IPS DF 6.9 (cell line): ENCODE data around the gene PAQR4.
A peak's percentile ranks its signal among the peaks of the same experiment; 100 is the strongest.

Experiments used
- DNase-seq: peaks from one replicate; pipeline ENCODE4 v3.0.0-alpha.2; 2013; ENCODE audit warnings: low read depth, low spot score
- H3K27ac ChIP-seq: one replicate; pipeline ENCODE4 v1.5.1; 2013; ENCODE audit warnings: low read length, control low read depth
- H3K27me3 ChIP-seq: 2 replicates; pipeline ENCODE4 v1.6.1; 2013; ENCODE audit warnings: mild to moderate bottlenecking, low read length; ENCODE audit not compliant: control insufficient read depth, insufficient read depth
- H3K36me3 ChIP-seq: 2 replicates; pipeline ENCODE4 v1.6.1; 2013; ENCODE audit warnings: low read length; ENCODE audit not compliant: control insufficient read depth, insufficient read depth
- H3K4me1 ChIP-seq: 2 replicates; pipeline ENCODE4 v1.6.1; 2013; ENCODE audit warnings: low read length; ENCODE audit not compliant: control insufficient read depth, insufficient read depth
- H3K4me3 ChIP-seq: 2 replicates; pipeline ENCODE4 v1.5.1; 2013; ENCODE audit warnings: mild to moderate bottlenecking, low read length
- H3K9me3 ChIP-seq: 2 replicates; pipeline ENCODE4 v1.6.1; 2013; ENCODE audit warnings: low read length, inconsistent platforms; ENCODE audit not compliant: control insufficient read depth, insufficient read depth
- WGBS: extraction: QIAGEN DNeasy Blood & Tissue Kit; methylation state at CpG from one replicate; pipeline ENCODE4 v1.1.7; 2013; ENCODE audit warnings: mixed read lengths, missing lambda C conversion rate; ENCODE audit not compliant: insufficient read length, insufficient coverage; 5-methylcytosine and 5-hydroxymethylcytosine counted together

PAQR4 gene

DNA sequence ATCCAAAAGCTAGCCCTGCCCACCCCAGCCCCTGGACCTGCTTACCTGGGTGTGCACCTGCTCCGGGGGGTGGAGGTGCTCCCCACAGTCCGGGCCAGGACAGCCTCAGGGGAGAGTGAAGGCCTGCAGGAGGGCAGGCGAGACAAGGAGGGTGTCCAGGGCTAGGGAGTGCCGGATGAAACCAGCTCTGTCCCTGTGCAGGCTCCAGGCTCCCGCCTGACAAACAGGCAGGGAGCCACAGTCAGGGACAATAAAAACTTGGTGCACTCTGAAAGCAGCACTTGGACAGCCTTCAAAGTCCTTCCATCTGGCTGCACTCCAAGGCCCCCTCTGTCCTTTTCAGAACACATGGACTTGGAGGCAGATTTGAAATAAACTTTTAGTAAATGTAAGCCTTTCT, 3.9 kb downstream of the PAQR4 start:
- no CpG with 5 or more reads among the region's 5 CpGs for WGBS
- Histone ChIP-seq H3K9me3 (no peaks in the 10 kb centered on the region), H3K36me3 (peaks cover 41% of the 10 kb centered on the region), H3K4me1 (peaks cover 4% of the 10 kb centered on the region), H3K27me3 (no peaks in the 10 kb centered on the region), H3K27ac (no peak overlapping the region), H3K4me3 (no peak overlapping the region)
- DNase-seq, result no peak

DNA sequence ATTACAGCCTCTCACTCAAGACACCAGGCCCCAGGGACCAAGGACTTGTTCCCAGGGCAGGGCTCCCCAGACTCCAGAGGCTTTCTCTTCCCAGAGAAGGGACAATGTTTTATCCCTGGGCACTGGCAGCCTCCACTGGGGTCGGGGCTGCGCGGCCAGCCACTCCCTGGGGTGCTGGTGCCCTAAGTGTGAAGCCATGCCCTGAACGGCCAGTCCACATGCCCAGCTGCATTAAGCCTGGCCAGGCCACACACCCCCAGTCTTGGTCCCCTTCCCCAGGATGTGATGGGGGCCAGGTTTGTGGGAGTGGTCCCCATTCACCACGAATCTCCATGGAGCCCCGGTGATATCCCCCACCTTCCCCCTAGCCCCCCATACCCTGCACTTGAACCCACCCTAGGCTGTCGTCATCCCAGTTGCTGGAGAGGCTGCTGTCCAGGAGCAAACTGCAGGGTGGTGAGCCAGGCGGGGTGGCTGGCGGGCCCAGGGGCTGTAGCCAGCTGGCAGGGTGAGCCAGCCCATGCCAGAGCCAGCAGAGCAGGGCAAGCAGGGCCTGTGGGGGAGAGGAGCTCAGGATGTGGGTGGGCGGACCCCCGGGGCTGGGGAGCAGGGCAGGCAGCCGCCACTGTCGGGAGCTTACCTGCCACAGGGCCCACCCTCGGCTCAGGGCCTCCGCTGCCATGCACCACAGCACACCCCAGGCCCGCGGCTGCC, 4.6 kb downstream of the PAQR4 start:
- WGBS, result no CpG with 5 or more reads among the region's 17 CpGs
- H3K4me1 ChIP-seq, result no peaks in the 10 kb centered on the region; the same call in 1 of the 2 replicates
- H3K27me3 ChIP-seq, result no peaks in the 10 kb centered on the region
- H3K4me3 ChIP-seq, result no peak overlapping the region
- peaks cover 41% of the 10 kb centered on the region for H3K36me3 ChIP-seq
- DNase-seq, result no peak
- H3K27ac ChIP-seq, result no peak overlapping the region
- no peaks in the 10 kb centered on the region for H3K9me3 ChIP-seq

DNA sequence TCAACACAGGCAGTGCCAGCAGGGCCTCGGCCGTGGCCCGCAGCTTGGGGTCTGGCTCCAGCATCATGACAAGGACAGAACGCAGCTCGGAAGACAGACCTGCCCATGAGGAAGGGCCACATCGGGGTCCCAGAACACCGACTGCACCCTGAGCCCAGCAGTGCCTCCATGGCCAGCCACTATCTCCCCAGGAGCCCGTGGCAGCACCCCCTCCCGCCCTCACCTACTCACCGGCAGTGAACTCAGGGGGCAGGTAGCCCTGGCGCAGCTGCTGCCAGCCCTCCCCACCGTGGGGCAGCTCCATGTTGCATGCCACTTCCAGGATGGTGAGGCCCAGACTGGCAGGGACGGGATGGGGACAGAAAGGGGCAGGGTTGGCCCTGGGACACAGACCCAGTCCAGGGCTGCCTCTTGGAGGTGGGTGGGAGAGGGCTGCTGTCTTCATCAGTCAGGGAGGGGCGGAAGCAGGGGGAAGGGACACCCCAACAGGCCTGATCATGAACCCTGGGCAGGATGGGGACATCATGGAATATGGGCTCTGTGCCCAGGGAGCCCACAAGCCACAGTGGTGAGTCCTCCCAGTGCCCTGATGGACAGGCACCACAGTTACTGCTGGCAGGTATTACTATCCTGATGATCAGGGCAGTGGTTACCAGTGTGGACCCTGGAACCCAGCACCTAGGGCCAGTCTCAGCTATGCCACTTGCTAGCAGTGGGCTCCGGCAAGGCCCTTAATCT, 5.3 kb downstream of the PAQR4 start:
- Histone ChIP-seq H3K9me3 (no peaks in the 10 kb centered on the region), H3K27me3 (no peaks in the 10 kb centered on the region), H3K27ac (no peak overlapping the region), H3K4me3 (no peak overlapping the region), H3K4me1 (no peaks in the 10 kb centered on the region; the same call in 1 of the 2 replicates), H3K36me3 (peaks cover 41% of the 10 kb centered on the region)
- DNase-seq, result no peak
- no CpG with 5 or more reads among the region's 15 CpGs for WGBS

DNA sequence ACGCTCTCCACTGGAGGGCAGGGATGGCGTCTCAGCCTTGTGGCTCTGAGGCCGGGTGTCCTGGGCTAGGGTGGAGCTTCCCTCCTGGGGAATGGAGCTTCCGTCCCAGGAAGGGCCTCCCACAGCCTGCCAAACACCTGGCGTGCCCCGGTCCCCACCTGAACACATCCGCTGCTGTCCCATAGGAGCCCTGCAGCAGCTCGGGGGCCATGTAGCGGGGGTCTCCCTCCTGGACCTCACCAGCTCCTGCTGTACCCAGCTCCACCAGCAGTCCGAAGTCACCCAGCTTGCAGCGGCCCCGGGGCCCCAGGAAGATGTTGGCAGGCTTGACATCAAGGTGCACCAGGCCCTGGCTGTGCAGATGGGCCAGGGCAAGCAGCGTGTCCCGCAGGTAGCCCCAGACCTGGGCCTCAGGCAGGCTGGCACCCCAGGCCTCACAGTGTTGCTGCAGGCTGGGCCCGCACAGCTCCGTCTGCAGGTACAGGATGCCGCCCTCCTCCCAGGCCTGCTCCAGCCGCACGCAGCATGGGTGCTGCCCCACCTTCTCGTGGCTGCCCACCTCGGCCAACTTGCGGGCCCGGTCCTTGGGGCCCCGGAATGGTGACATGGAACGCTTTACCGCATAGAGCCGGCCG, 6.1 kb downstream of the PAQR4 start:
- Histone ChIP-seq H3K27me3 (no peaks in the 10 kb centered on the region), H3K4me3 (no peak overlapping the region), H3K4me1 (no peaks in the 10 kb centered on the region), H3K36me3 (peaks cover 41% of the 10 kb centered on the region), H3K27ac (no peak overlapping the region), H3K9me3 (no peaks in the 10 kb centered on the region)
- no peak for DNase-seq
- no CpG with 5 or more reads among the region's 28 CpGs for WGBS

DNA sequence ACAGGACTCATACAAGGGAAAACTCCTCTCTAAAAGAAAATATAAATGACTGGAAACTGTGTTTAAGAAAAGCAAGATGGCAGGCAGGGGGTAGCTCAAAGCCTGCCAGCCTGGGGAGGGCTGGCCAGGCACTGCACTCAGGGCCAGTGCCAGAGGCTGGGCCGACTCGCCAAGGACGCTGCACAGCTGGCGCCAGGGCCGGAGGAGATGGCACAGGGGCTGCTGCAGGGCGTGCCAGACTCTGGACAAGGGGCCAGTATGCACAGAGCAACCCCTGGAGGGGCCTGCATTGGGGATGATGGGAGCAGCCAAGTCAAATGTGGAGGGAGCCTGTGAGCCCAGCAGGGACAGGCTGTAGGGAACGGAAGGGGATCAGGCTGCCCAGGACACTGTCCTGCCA, 7.1 kb downstream of the PAQR4 start:
- H3K9me3 ChIP-seq, result no peaks in the 10 kb centered on the region
- no peaks in the 10 kb centered on the region for H3K27me3 ChIP-seq
- H3K4me1 ChIP-seq, result no peaks in the 10 kb centered on the region
- no peak overlapping the region for H3K27ac ChIP-seq
- no peak overlapping the region for H3K4me3 ChIP-seq
- WGBS, result no CpG with 5 or more reads among the region's 7 CpGs
- peaks cover 41% of the 10 kb centered on the region for H3K36me3 ChIP-seq
- no peak for DNase-seq

DNA sequence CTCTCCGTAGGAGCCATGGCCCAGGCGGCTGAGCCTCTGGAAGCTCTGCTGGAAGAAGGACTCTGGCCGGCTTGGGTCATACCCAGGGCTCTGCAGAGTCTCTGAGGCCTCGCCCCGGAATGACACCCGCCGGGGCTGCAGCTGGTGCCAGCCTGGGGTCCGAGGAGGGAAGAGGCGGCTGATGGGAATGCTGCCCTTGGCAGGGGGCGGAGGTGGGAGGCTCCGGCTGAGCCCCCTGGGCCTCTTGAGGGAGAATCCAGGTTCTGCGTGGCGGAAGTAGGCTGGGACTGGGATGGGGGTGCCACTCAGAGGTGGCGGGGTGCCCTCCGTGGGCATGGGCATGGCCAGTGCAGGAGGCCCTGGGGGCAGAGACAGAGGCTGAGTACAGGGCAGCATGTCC, 7.5 kb downstream of the PAQR4 start:
- peaks cover 41% of the 10 kb centered on the region for H3K36me3 ChIP-seq
- no CpG with 5 or more reads among the region's 15 CpGs for WGBS
- H3K4me1 ChIP-seq, result peaks cover under 1% of the 10 kb centered on the region; the same call in 1 of the 2 replicates

DNA sequence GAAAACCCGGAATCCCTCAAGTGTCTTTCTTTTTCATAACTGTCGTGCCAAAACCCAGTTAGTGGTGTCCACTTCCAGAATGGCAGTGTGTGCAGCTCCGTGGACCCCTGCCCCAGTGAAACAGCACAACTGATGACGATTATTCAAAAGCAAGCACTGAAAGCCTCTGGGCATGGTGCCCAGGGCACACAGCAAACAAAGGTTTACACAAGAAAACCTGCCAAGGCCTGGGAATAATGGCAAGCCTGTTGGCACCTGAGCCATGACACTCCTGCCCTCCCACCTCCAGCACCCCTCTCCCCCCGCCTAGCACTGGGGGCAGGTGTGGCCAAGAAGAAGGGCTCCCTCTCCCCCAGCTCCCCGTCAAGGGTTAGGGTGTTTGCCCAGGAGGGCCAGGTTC, 8.3 kb downstream of the PAQR4 start:
- Histone ChIP-seq H3K36me3 (peaks cover 33% of the 10 kb centered on the region), H3K4me1 (peaks cover 3% of the 10 kb centered on the region; the same call in 1 of the 2 replicates), H3K9me3 (no peaks in the 10 kb centered on the region), H3K4me3 (no peak overlapping the region), H3K27me3 (no peaks in the 10 kb centered on the region), H3K27ac (no peak overlapping the region)
- WGBS, result no CpG with 5 or more reads among the region's 6 CpGs
- no peak for DNase-seq

More for the DNA sequence above, 7.5 kb downstream of the PAQR4 start:
- Histone ChIP-seq H3K27ac (no peak overlapping the region), H3K4me3 (no peak overlapping the region), H3K9me3 (no peaks in the 10 kb centered on the region), H3K27me3 (no peaks in the 10 kb centered on the region)
- DNase-seq, result no peak

DNA sequence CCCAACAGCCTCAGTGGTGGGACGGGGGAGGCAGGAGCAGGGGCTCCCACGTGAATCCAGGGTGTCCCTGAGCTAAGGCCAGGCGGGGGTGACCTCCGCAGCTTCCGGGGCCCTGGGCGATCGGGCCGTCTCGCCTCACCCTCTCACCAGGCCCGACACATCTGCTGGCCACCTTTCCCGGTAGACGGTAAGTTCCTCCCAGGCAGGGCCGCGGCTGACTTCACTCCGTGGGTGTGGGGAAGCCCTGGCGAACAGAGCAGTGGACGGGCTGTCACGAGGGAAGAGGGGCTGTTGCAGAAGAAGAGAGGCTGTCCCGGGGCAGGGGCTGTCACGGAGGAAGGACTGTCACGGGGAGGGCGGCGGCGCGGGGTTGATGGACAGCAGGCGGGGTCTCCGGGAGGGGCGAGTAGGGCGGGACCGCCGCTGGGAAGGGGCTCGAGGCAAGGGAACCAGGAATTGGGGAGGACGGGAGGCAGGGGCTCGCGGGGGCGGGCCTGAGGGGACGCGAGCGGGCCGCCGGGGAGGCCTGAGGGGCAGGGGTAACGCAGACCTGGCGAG, 10.6 kb downstream of the PAQR4 start:
- H3K27ac ChIP-seq, result no peak overlapping the region
- peaks cover 20% of the 10 kb centered on the region for H3K36me3 ChIP-seq
- no peaks in the 10 kb centered on the region for H3K27me3 ChIP-seq
- no CpG with 5 or more reads among the region's 43 CpGs for WGBS
- H3K4me3 ChIP-seq, result peak overlapping the region; percentile 88
- no peak for DNase-seq
- H3K4me1 ChIP-seq, result peaks cover 5% of the 10 kb centered on the region; the same call in 1 of the 2 replicates
- no peaks in the 10 kb centered on the region for H3K9me3 ChIP-seq

DNA sequence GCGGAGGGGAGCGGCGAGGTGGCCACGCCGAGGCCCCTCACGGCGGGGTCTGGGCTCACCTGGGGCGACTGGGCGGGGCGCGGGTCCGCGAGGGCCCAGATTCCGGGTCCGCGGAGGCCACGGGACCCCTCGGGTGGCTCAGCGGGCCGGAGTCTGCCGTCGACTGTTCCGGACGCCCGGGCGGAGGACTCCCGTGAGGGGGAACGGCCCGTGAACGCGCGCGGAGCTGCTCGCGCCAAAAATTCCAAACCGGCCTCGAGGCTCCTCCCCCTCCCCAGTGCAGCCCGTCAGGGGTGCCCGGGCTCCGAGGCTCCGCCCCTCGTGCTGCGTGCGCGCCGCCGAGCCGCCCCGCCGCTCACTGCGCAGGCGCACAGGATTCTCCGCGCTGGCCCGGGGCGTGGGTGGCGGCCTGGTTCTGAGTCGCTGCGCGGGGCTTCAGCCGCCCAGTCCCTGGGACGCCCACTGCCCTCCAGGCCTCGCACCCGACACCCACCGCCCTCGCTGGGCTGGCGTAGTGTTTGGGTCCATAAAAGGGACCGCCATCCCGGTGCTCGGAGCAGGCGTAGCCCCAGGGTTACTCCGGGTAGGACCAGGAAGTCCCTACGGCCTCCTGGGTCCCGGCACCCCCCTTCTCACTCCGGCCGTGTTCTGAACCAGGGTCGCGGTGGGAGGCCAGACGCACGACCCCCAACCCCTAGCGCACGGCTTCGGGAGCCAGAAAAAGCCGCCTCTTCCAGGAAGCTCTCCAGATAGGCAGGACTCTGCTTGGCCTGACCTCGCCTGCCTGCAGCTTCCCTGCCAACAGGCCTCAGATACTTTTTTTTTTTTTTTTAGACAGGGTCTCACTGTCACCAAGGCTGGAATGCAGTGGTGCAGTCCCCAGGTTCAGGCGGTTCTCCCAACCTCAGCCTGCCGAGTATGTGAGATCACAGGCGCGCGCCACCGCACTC, 11.4 kb downstream of the PAQR4 start, which contains the start of gene PKMYT1:
Gene PKMYT1, minus strand, starts transcription at position 220 of the 950 bp plus-strand sequence. CDS start 789 bp downstream, outside the sequence.
- WGBS, result no CpG with 5 or more reads among the region's 91 CpGs
- Histone ChIP-seq H3K36me3 (peaks cover 12% of the 10 kb centered on the region), H3K9me3 (no peaks in the 10 kb centered on the region), H3K4me3 (peak within 1 kb of the TSS; percentile 88), H3K4me1 (peaks cover 5% of the 10 kb centered on the region; the same call in 1 of the 2 replicates), H3K27me3 (no peaks in the 10 kb centered on the region), H3K27ac (no peak within 1 kb of the TSS)
- no peak for DNase-seq
